Sigmoid colon (tissue), 4 donors: Measurements from ENCODE around the gene TNPO2.

ENCODE experiments used
- CTCF ChIP-seq, 4 experiments: fragments of 450-650 bp in 3 of 4; fragments of 200-600 bp in 1 of 4; IDR thresholded peaks; one replicate each; pipeline ENCODE4 v1.5.1; 2016 to 2019; ENCODE audit warnings: antibody characterized with exemption in 4 of 4, mild to moderate bottlenecking in 3 of 4, moderate library complexity in 2 of 4
- EP300 ChIP-seq, 4 donors: sonication (generic); formaldehyde crosslinking; IDR thresholded peaks; one replicate each; pipeline ENCODE4 v1.6.1; 2017; ENCODE audit warnings: antibody characterized with exemption in 4 of 4
- POLR2A ChIP-seq, 2 donors: fragments of 450-650 bp; IDR thresholded peaks; one replicate each; pipeline ENCODE4 v1.6.1; 2016; ENCODE audit warnings: antibody characterized with exemption in 2 of 2, mild to moderate bottlenecking in 2 of 2, moderate library complexity in 2 of 2

GRCh38 chr19:12670159-12670928 is 53.4 kb downstream of the TNPO2 start:
- no peak for TF ChIP-seq POLR2A (IDR thresholded peaks at IDR 0.05)
- no peak for TF ChIP-seq EP300 (IDR thresholded peaks at IDR 0.05)
- no peak for TF ChIP-seq CTCF (IDR thresholded peaks at IDR 0.05)
